HG02870 (cell line): ENCODE results near the gene TMEM271.

Source experiments
- ATAC-seq: cut with Tn5 transposase; IDR thresholded peaks from one replicate; pipeline ENCODE4 v1.9.1; 2021; ENCODE audit warnings: mild to moderate bottlenecking, moderate library complexity; ENCODE audit not compliant: unreplicated experiment

TMEM271 gene

GRCh38 chr4:535181-535923, 40.7 kb downstream of the TMEM271 start:
- ATAC-seq, result no peak

GRCh38 chr4:534576-535151, 41.4 kb downstream of the TMEM271 start:
- no peak for ATAC-seq

GRCh38 chr4:534101-534575, 42.0 kb downstream of the TMEM271 start:
- ATAC-seq, result no peak

GRCh38 chr4:533318-534100, 42.6 kb downstream of the TMEM271 start:
- no peak for ATAC-seq

- no peak for ATAC-seq
Measured at GRCh38 chr4:532588-533317, 43.3 kb downstream of the TMEM271 start.

GRCh38 chr4:531721-532565, 44.2 kb downstream of the TMEM271 start:
- ATAC-seq, result no peak

GRCh38 chr4:531076-531475, 45.0 kb downstream of the TMEM271 start:
- no peak for ATAC-seq

GRCh38 chr4:530017-530781, 45.9 kb downstream of the TMEM271 start:
- ATAC-seq, result no peak

GRCh38 chr4:529563-529962, 46.5 kb downstream of the TMEM271 start:
- no peak for ATAC-seq

- ATAC-seq, result no peak
Measured at GRCh38 chr4:528835-529234, 47.3 kb downstream of the TMEM271 start.

GRCh38 chr4:528296-528695, 47.8 kb downstream of the TMEM271 start:
- ATAC-seq, result no peak

GRCh38 chr4:526971-527460, 49.1 kb downstream of the TMEM271 start:
- ATAC-seq, result no peak

- ATAC-seq, result no peak
Measured at GRCh38 chr4:526189-526909, 49.7 kb downstream of the TMEM271 start.

- no peak for ATAC-seq
Measured at GRCh38 chr4:525660-526059, 50.4 kb downstream of the TMEM271 start.

GRCh38 chr4:524196-524595, 51.9 kb downstream of the TMEM271 start:
- ATAC-seq, result no peak
